ENCODE data around the gene PRLR.

DNA sequence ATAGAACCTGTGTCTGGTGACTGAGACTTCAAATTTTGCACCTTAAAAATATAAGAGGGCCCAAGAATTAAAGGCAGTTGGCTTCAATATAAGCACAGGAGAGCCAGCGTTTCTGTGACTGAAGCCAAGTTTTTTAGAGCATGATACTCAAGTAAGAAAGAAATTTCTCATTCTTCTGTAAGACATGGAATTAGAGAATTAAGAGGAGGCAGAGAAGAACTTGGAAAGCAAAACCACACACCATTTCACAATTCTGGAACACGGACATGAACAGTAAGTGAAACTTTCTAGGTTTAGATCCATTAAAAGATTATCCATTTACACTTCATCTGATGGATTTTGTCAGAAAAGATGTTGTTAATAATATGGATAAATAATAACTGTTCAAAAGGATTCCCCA lies 173.6 kb downstream of the PRLR start:
- TF ChIP-seq, protein P1, sequence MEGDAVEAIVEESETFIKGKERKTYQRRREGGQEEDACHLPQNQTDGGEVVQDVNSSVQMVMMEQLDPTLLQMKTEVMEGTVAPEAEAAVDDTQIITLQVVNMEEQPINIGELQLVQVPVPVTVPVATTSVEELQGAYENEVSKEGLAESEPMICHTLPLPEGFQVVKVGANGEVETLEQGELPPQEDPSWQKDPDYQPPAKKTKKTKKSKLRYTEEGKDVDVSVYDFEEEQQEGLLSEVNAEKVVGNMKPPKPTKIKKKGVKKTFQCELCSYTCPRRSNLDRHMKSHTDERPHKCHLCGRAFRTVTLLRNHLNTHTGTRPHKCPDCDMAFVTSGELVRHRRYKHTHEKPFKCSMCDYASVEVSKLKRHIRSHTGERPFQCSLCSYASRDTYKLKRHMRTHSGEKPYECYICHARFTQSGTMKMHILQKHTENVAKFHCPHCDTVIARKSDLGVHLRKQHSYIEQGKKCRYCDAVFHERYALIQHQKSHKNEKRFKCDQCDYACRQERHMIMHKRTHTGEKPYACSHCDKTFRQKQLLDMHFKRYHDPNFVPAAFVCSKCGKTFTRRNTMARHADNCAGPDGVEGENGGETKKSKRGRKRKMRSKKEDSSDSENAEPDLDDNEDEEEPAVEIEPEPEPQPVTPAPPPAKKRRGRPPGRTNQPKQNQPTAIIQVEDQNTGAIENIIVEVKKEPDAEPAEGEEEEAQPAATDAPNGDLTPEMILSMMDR (IDR thresholded peaks at IDR 0.05; ENCODE audit: poor library complexity, severe bottlenecking): no peak
- TF ChIP-seq MXI1 (conservative IDR thresholded peaks at IDR 0.05; ENCODE audit: poor library complexity, severe bottlenecking) (no peak), TAF1 (IDR thresholded peaks at IDR 0.05; ENCODE audit: low read depth) (no peak), POLR2AphosphoS5 (IDR thresholded peaks at IDR 0.05) (no peak), RAD21 (conservative IDR thresholded peaks at IDR 0.05) (no peak), EZH2 (IDR thresholded peaks at IDR 0.05; ENCODE audit: borderline replicate concordance, insufficient read depth, low read length, poor library complexity, severe bottlenecking) (no peak), EP300 (conservative IDR thresholded peaks at IDR 0.05; ENCODE audit: poor library complexity, severe bottlenecking) (no peak)
- TF ChIP-seq, protein P2, sequence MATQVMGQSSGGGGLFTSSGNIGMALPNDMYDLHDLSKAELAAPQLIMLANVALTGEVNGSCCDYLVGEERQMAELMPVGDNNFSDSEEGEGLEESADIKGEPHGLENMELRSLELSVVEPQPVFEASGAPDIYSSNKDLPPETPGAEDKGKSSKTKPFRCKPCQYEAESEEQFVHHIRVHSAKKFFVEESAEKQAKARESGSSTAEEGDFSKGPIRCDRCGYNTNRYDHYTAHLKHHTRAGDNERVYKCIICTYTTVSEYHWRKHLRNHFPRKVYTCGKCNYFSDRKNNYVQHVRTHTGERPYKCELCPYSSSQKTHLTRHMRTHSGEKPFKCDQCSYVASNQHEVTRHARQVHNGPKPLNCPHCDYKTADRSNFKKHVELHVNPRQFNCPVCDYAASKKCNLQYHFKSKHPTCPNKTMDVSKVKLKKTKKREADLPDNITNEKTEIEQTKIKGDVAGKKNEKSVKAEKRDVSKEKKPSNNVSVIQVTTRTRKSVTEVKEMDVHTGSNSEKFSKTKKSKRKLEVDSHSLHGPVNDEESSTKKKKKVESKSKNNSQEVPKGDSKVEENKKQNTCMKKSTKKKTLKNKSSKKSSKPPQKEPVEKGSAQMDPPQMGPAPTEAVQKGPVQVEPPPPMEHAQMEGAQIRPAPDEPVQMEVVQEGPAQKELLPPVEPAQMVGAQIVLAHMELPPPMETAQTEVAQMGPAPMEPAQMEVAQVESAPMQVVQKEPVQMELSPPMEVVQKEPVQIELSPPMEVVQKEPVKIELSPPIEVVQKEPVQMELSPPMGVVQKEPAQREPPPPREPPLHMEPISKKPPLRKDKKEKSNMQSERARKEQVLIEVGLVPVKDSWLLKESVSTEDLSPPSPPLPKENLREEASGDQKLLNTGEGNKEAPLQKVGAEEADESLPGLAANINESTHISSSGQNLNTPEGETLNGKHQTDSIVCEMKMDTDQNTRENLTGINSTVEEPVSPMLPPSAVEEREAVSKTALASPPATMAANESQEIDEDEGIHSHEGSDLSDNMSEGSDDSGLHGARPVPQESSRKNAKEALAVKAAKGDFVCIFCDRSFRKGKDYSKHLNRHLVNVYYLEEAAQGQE (IDR thresholded peaks at IDR 0.05; ENCODE audit: borderline replicate concordance): no peak

All from neural cell (in vitro differentiated cells).